Mucosa of rectum (tissue), 2 donors: Measurements from ENCODE around the gene S100A2.

Experiments
- H3K27ac ChIP-seq, 2 donors: one replicate each; pipeline ENCODE4 v1.7.0; 2013; ENCODE audit warnings: inconsistent platforms in 2 of 2, low read depth in 2 of 2, low read length in 2 of 2
- H3K27me3 ChIP-seq, 2 donors: one replicate each; pipeline ENCODE4 v1.7.0; 2013; ENCODE audit warnings: low read length in 2 of 2; ENCODE audit not compliant: control insufficient read depth in 2 of 2, insufficient read depth in 2 of 2
- H3K36me3 ChIP-seq, 2 donors: one replicate each; pipeline ENCODE4 v1.7.0; 2013; ENCODE audit warnings: low read length in 2 of 2; ENCODE audit not compliant: control insufficient read depth in 2 of 2, insufficient read depth in 2 of 2
- H3K4me1 ChIP-seq, 2 donors: one replicate each; pipeline ENCODE4 v1.7.0; 2013; ENCODE audit warnings: low read length in 2 of 2, mild to moderate bottlenecking in 1 of 2; ENCODE audit not compliant: control insufficient read depth in 2 of 2, insufficient read depth in 2 of 2
- H3K4me3 ChIP-seq, 2 donors: one replicate each; pipeline ENCODE4 v1.7.0; 2013; ENCODE audit warnings: low read length in 2 of 2
- H3K9ac ChIP-seq, 2 donors: one replicate each; pipeline ENCODE4 v1.7.0; 2013; ENCODE audit warnings: low read length in 2 of 2, low read depth in 1 of 2, mild to moderate bottlenecking in 1 of 2
- H3K9me3 ChIP-seq, 2 donors: one replicate each; pipeline ENCODE4 v1.7.0; 2013; ENCODE audit warnings: low read length in 2 of 2; ENCODE audit not compliant: control insufficient read depth in 2 of 2
- donor health status: healthy.
- donor health status: Normal muscosa, but diverticular disease.

Gene S100A2

DNA sequence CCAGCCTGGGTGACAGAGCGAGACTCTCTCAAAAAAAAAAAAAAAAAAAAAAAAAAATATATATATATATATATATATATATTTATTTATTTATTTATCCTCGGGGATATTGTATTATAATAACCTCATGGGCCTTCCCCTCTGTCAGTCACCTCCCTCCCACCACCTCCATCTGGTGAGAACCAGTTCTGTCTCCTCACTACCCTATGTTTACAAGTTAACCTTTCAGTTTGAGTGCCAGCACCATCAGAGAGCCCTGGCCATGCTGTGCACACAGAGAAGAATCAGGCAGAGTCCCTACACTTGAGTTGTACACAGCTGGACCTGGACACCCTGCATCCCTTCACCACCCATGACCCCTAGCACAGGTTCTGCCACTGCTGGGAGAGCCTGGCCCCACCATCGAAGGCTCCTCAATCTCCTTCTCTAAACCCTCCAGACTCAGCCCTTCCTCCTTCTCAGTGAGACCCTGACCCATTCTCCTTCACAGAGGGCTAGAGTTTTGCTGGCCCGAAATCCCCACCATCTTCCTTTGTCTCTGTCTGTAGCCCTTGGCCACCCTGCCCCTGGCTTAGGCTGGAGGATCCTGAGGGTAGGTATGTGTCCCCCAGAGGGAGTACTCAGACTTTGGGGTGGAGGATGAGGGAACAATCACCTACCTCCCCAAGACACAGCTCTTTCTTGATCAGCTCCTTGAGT lies 26.1 kb downstream of the S100A2 start:
- no peak overlapping the region for H3K9ac ChIP-seq
- no peak overlapping the region for H3K27ac ChIP-seq
- no peaks in the 10 kb centered on the region for H3K27me3 ChIP-seq
- no peak overlapping the region for H3K4me3 ChIP-seq
- H3K36me3 ChIP-seq, result peaks cover 3 to 4% of the 10 kb centered on the region in 2 donors
- no peaks in the 10 kb centered on the region for H3K9me3 ChIP-seq
- H3K4me1 ChIP-seq, result peaks cover 44 to 51% of the 10 kb centered on the region in 2 donors

DNA sequence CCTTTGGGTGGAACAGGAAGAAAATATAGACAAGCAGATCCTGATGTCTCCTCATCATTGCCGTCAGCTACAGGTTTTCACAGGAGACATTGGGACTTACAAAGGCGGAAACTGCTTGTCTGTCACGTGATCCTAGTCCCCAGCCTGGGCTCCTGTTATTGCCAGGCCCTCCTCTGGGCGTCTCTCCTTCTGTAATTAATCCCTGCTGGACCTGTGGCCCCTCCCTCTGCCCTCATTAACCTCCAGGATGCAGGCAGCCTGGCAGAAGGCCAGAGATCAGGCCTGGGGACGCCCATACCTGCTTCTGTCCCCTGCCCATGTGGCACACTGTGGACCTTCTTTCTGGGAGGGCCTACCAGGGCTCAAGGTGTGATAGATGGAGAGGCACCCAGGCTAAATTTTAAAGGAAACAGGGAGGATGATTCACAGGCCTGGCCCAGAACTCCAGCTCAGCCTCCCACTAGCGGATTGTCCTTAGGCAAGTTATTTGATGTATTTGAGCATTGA lies 27.3 kb downstream of the S100A2 start:
- Histone ChIP-seq H3K9ac (peak overlapping the region; percentile 5 to 50), H3K27ac (peak overlapping the region; percentile 99 to 100), H3K27me3 (no peaks in the 10 kb centered on the region), H3K4me1 (peaks cover 51 to 55% of the 10 kb centered on the region in 2 donors), H3K9me3 (no peaks in the 10 kb centered on the region), H3K4me3 (no peak overlapping the region), H3K36me3 (peaks cover 0 to 3% of the 10 kb centered on the region in 2 donors)

- H3K27me3 ChIP-seq, result no peaks in the 10 kb centered on the region
- H3K36me3 ChIP-seq, result peaks cover 0 to 3% of the 10 kb centered on the region in 2 donors
- peak overlapping the region in 1 of 2 donors; percentile 100 for H3K9ac ChIP-seq
- H3K4me3 ChIP-seq, result no peak overlapping the region
- H3K9me3 ChIP-seq, result no peaks in the 10 kb centered on the region
- peaks cover 61 to 62% of the 10 kb centered on the region in 2 donors for H3K4me1 ChIP-seq
- H3K27ac ChIP-seq, result peak overlapping the region; percentile 99 to 100
Observed at GRCh38 chr1:153537376-153537730, 28.3 kb downstream of the S100A2 start.

- Histone ChIP-seq H3K9ac (peak overlapping the region; percentile 100), H3K9me3 (no peaks in the 10 kb centered on the region), H3K27ac (peak overlapping the region; percentile 99 to 100), H3K27me3 (no peaks in the 10 kb centered on the region), H3K36me3 (peaks cover 0 to 3% of the 10 kb centered on the region in 2 donors), H3K4me1 (peaks cover 65 to 66% of the 10 kb centered on the region in 2 donors), H3K4me3 (peak overlapping the region; percentile 95 to 98)
Observed at GRCh38 chr1:153536671-153537375, 28.8 kb downstream of the S100A2 start.

DNA sequence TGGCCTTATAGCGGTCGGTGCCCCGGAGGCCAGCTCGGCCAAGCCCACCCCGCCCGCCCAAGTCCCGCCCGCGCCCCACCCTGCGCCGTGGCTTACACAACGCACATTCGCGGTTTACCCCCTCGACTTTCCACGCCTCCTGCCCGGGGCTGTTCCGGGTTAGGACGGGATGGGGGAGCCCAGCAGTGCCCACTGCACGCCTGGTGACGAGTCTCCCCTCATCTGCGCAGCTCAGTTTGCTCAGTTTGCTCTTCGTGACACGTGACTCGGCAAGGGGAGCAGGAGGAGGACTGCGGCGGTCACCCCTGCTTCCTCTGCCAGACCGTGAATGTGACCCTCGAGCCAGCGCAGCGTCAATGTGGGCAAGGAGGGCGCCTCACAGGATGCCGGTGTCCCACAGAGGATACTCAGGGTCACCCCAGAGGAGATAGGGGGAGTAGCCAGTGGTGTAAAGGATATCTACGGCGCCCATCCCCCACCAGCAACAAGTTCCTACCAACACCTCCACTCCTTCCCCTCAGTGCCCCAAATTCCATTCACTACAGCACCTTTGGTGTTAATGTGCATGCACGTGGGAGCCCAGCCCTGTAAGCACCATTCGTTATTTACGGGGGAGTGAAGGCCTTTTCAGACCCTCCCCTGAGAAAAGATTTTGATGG lies 29.5 kb downstream of the S100A2 start:
- Histone ChIP-seq H3K36me3 (peaks cover 0 to 3% of the 10 kb centered on the region in 2 donors), H3K9ac (peak overlapping the region; percentile 100), H3K9me3 (no peaks in the 10 kb centered on the region), H3K27ac (peak overlapping the region; percentile 99 to 100), H3K27me3 (no peaks in the 10 kb centered on the region), H3K4me1 (peaks cover 67 to 70% of the 10 kb centered on the region in 2 donors), H3K4me3 (peak overlapping the region; percentile 95 to 98)

DNA sequence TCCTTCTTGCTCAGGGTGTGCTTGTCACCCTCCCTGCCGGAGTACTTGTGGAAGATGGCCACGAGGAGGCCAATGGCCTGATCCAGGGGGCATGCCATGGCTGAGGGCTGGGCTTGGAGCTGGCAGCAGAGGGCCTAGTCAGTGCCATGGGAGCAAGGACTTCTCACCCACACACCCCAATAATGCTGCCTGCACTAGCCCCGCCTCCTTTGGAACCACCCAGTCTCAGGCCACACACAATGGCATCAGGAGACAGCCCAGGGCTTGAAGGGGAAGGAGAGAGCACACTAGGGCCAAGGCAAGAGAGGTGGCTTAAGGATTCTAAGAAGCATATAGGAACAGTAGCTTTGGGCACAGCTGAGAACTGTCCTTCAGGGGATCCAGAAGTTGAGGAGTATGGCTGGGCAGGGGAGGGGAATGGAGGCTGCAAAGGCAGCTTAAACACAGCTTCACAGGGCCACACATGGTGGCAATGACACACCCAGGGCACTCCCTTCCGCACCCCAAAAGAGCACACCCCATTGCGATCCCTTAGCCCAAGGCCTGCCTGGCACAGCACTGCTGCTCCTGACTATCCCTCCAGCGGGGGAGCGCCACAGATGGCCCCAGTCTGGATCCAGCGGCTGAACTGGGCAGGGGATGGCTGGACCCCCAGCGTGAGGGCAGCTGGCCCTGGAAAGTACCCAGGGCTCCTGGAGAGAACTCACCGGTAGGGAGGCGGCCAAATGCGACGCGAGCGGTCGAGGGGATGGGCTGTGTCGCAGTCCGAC lies 30.2 kb downstream of the S100A2 start, which contains the start of gene S100A6:
Gene S100A6 (minus strand): TSS at position 750 of the 770 bp plus-strand sequence. CDS start 652 bp downstream, at position 98.
- Histone ChIP-seq H3K27ac (peak within 1 kb of the TSS; percentile 99 to 100), H3K9me3 (no peaks in the 10 kb centered on the region), H3K4me1 (peaks cover 60 to 68% of the 10 kb centered on the region in 2 donors), H3K36me3 (peaks cover 0 to 3% of the 10 kb centered on the region in 2 donors), H3K27me3 (no peaks in the 10 kb centered on the region), H3K9ac (peak within 1 kb of the TSS; percentile 100), H3K4me3 (peak within 1 kb of the TSS; percentile 95 to 98)

GRCh38 chr1:153534925-153535241 lies 30.8 kb downstream of the S100A2 start:
- Histone ChIP-seq H3K27me3 (no peaks in the 10 kb centered on the region), H3K9me3 (no peaks in the 10 kb centered on the region), H3K4me3 (peak overlapping the region; percentile 95 to 98), H3K36me3 (peaks cover 0 to 3% of the 10 kb centered on the region in 2 donors), H3K9ac (peak overlapping the region; percentile 100), H3K27ac (peak overlapping the region; percentile 99 to 100), H3K4me1 (peaks cover 60 to 65% of the 10 kb centered on the region in 2 donors)

DNA sequence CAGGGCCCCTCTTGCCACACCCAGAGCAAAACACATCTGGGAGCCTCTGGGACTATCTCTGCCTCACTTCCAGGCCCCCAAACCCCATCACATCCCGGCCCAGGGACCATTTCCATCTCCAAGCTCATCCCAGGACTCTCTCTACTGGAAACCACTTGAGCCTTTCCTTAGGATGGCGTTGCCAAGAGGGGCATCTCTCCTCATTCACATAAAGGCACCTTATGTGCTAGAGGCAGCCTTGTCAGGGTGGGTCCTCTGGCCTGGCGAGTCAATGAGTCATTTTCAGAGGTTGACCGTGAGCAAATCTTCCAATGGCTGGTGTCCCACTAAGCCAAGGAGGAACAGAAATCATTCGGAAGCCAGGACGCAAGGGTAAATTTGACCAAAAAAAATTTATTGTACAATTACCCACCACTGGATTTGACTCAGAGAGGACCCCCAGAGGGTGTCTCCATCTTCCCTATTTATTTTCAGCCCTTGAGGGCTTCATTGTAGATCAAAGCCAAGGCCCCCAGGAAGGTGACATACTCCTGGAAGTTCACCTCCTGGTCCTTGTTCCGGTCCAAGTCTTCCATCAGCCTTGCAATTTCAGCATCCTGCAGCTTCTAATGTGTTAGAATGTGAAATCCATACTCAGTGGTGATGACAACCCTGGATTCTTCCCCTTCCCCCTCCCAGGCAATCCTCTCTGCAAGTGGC lies 31.3 kb downstream of the S100A2 start:
- no peaks in the 10 kb centered on the region for H3K9me3 ChIP-seq
- peaks cover 60 to 65% of the 10 kb centered on the region in 2 donors for H3K4me1 ChIP-seq
- peak overlapping the region; percentile 95 to 98 for H3K4me3 ChIP-seq
- no peaks in the 10 kb centered on the region for H3K27me3 ChIP-seq
- H3K27ac ChIP-seq, result peak overlapping the region; percentile 99 to 100
- H3K9ac ChIP-seq, result peak overlapping the region; percentile 100
- peaks cover 0 to 3% of the 10 kb centered on the region in 2 donors for H3K36me3 ChIP-seq

DNA sequence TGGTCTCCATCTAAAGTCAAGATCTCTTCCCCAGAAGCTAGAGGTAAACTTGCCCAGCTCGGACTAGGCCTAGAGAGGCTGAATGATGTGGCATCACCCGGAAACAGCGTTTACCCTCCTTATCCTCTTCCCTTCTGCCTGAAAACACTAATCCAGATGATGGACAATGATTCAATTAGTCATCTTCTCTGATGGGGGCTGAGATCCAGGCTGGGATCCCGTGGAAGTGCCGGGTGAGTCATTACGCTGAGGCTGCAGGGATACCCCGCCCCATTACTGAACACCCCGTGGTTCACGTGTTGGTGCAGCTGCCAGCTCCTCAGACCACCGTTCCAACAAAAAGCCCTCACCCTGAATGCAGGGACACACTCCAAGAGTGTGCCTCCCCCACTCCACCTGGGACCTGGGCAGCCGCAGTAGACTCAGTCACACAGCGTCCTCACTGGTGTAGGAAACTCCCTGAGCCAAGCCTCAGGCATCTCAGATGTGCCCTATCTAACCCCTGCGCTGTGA lies 31.9 kb downstream of the S100A2 start:
- H3K9ac ChIP-seq, result peak overlapping the region; percentile 100
- H3K27ac ChIP-seq, result peak overlapping the region; percentile 99 to 100
- peaks cover 60 to 65% of the 10 kb centered on the region in 2 donors for H3K4me1 ChIP-seq
- H3K27me3 ChIP-seq, result no peaks in the 10 kb centered on the region
- H3K4me3 ChIP-seq, result peak overlapping the region; percentile 95 to 98
- H3K36me3 ChIP-seq, result peaks cover 0 to 3% of the 10 kb centered on the region in 2 donors
- H3K9me3 ChIP-seq, result no peaks in the 10 kb centered on the region
